Activated CD4-positive, alpha-beta T cell treated with anti-CD3 and anti-CD28 coated beads, Interleukin-2, amount 50 U/mL, for 24 hours (primary cell): Measurements from ENCODE around the gene ZNG1F.
"Not testable (repeated sequence)": the region's sequence is repeated elsewhere in the genome, so short reads cannot be mapped to it uniquely, and the experiment has no call there.

Source experiments
- DNase-seq, 2 donors: peaks; one replicate each; pipeline ENCODE4 v3.0.0-alpha.2; 2020; ENCODE audit warnings: low read depth in 1 of 2, low spot score in 1 of 2

ZNG1F gene

GRCh38 chr9:41189217-41189616 lies at the start of gene ZNG1F:
ZNG1F (minus strand) TSS chr9:41189317; CDS start chr9:41189258, 59 bp downstream.
- not testable (repeated sequence) for DNase-seq

DNA sequence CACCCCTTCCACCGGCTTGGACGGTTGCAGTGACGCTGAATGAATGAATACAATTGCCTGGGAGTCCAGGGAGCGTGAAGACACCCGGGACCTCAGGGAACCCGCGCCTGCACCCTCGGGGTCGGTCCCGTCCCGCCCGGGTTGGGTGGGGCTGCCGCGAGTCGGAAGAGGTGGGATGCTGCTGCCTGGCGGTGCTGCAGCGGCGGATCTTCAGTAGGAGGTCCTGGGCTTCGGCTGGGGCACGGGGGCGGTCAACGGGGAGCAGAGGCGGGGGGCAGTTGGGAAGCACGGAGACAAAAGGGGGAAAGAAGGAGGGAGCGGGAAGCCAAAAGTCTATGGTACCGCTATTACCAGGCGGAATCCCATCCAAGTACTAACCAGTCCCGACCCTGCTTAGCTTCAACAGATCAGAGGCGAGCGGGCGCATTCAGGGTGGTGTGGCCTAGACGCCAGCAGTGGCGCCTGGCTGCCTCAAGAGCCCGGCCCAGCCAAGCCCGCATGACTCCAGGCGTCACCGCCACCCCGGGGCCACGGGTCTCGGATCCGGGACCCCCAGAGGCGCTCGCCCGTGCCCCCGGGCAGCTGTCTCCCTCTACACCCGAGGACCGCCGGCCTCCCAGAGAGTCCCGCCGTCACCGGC lies 48.1 kb upstream of the ZNG1F start:
- DNase-seq: peak in 1 of 2 donors; percentile 20

DNA sequence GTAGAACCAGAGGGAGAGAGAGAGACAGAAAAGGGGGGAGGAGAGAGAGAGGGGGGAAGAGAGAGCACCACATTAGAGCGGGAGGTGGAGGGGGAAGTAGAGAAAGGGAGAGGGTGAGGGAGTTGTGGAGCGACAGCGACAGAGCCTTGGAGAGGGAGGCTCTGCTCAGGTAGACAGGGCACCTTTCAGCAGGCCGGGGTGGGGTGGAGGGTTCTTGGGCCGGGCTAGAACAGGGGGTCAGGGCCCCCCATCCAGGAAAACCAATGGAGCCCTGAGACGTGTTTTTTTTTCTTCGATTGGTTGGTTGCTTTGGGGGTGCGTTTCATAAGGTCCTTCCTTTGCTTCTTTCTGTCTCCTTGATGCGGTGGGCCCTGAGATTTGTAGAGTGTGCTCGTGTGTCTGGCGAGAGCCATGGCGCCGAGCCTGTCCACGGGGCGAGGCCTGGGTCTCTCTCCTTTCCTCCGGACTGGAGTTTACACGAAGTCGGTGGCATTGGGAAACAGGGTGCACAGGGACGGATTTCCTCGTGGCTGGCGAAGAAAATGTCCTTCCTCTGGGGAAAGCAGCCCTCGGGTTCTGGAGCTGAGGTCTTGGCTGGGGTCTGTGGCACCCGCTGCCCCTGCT lies 47.5 kb upstream of the ZNG1F start:
- not testable (repeated sequence) for DNase-seq

DNA sequence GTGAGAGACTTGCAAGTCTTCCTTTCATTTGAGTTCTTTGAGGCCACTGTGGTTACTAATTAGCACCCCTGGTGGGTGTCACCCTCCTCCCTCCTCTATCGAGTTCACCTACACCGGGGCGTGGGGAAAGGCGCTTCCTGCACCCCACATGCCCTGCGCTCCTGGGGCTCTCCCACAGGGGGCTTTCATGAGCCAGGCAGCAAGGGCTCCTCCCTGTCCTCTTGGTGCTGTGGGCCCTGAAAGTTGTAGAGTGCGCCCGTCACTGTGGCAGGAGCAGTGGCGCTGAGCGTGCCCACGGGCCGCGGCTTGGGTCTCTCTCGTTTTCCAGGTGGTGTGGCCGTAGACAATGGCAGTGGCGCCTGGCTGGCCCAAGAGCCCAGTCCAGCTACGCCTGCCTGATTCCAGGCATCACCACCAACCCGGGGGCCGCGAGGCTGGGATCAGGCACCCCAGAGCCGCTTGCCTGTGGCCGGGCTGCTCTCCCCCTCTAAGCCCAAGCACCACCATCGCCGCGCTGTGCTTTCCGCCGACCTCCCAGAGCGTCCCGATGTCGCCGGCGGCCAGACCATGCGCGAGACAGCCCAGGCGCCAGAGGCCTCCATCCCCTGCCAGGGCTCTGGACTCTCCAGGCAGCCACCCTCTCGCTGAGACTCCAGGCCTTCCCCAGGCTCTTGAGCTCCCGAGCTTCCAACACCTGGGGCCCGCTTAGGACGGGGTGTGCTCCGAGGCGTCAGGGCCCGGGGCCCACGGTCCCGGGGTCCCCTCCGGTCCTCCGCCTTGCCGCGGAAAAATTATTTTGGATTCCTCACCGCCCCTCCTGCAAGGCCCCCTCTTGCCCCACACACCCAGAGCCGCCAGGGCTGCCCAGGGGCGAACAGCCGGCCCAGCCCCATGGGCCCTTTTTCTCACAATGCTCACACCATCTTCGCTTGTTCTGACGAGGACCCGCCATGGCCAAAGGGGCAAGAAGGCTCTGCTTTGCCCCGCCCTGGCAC lies 46.0 kb upstream of the ZNG1F start:
- not testable (repeated sequence) for DNase-seq

GRCh38 chr9:41234221-41234620 lies 45.1 kb upstream of the ZNG1F start:
- DNase-seq: not testable (repeated sequence)

DNA sequence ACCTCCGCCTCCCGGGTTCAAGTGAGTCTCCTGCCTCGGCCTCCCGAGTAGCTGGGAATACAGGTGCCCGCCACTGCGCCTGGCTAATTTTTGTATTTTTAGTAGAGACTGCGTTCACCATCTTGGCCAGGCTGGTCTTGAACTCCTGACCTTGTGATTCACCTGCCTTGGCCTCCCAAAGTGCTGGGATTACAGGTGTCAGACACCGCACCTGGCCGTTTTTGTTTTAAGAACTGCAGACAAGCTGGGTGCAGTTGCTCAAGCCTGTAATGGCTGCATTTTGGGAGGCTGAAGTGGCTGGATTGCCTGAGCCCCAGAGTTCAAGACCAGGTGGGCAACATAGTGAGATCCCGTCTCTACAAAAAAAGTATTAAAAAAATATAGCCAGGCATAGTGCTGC lies 43.2 kb upstream of the ZNG1F start:
- DNase-seq: not testable (repeated sequence)

GRCh38 chr9:41230418-41230817 lies 41.3 kb upstream of the ZNG1F start:
- not testable (repeated sequence) for DNase-seq

GRCh38 chr9:41229408-41230401 lies 40.6 kb upstream of the ZNG1F start:
- no peak for DNase-seq

GRCh38 chr9:41219831-41220230 lies 30.7 kb upstream of the ZNG1F start:
- not testable (repeated sequence) for DNase-seq

DNA sequence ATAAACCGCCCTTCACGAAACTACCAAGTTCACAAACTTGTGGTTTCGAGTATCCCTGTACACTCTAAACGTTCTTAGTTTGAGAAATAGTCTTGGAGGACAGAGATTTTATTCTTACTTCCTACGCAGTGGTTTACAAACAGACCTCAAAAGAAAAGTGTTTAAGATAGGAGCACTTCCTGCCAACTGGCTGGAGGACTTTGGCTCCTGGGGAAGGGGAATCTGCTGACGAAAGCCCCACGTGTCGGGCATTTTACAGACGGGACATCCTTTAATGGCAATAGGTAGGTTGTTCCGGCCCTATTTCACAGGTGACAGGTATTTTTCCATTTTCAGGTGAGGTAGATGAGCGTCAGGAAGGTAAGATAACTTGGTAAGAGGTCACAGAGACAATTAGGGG lies 678 bp downstream of the ZNG1F start:
- not testable (repeated sequence) for DNase-seq

DNA sequence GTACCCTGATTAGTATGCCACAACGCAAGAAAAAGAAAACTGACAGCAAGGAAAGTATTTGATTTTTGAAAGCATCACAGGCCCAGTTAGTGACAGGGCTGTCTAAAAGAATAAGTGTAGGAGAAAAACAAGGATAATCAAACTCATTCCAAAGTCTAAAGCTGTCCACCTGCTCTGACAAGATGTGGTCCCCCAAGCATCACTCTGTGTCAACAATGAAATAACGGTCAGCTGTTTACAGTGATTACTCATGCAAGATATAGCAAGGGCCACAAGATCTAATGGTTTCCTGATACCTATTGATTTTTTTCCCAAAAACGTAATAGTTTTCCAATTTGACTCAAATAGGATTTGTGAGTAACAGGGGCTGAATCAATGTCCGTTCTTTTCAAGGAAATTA lies 14.1 kb downstream of the ZNG1F start:
- not testable (repeated sequence) for DNase-seq

GRCh38 chr9:41150116-41150515 lies 39.0 kb downstream of the ZNG1F start:
- DNase-seq: not testable (repeated sequence)

DNA sequence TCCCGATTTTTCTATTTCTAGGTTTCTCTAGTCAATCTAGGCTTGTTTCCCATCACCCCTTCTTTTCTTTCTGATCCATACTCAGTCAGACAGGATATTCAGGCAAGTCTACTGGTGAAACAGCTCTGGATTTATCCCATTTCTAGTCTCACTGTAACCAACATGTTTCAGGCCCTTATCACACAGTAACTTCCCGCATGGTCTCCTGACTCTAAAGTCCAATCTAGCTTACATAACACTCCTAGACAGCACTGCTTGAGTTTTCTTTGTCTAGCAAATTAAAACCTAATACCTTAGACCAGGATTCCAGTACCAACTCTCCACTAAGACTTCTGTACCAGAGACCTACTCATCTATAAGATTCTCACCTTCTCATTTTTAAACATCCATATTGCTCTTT lies 47.2 kb downstream of the ZNG1F start:
- DNase-seq: not testable (repeated sequence)

DNA sequence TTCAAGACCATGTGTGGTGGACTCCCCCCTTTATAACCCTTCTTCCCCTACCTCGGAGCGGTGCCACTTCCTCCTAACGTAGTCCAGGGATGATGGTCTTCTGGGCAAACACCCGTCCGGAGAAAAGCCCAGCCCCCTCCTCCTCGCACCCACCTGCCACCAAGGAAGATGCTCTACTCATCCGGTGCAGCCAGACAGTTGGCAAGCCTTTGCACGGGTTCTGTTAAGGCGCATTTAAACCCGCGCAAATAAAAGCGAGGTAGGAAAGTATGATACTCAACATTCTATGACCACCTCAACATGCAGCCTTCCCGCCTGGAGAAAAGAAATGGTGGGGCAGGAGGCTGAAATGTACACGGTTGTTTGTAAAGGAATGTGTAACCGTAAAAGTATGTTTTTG lies 60.5 kb downstream of the ZNG1F start, which contains the start of gene FOXD4L6:
Gene FOXD4L6, minus strand, starts transcription at position 101 of the 400 bp plus-strand sequence. CDS start 298 bp downstream, outside the sequence.
- not testable (repeated sequence) for DNase-seq

DNA sequence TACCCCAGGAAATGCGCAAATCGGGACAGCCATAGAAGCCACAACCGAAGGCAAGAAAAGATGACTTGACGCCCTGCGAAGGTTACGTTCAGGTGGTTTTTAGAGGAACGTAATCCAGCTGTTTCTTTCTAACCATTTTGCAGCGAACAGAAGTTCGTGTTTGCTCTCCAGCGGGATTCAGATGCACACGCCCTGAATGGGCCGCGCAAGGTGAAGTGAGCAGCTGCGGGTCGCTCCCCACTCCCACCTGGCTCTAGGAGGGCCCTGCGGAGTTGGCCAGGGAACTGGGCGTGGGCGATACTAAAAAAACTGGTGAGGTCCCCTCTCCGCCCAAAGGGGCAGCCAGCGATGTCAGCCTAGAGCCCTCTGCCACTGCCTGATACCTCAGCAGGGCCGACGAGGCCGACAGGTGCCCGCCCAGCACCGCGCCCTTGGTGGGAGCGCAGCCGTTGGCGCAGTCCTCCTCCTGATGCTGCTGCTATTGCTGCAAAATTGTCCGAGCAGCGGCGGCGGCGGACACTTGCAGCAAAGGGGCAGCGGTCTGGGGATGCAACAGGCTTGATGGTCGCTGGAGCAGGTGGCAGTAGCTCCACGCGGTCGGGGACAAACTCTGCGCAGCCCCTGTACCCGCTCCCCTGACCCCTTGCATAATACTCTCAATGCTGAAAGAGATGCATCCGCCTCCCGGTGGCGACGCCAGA lies 62.2 kb downstream of the ZNG1F start:
- not testable (repeated sequence) for DNase-seq

GRCh38 chr9:41125936-41126335 lies 63.2 kb downstream of the ZNG1F start:
- DNase-seq: not testable (repeated sequence)

- DNase-seq: not testable (repeated sequence)
Observed at GRCh38 chr9:41125109-41125658, 63.9 kb downstream of the ZNG1F start.

GRCh38 chr9:41124250-41125108 lies 64.6 kb downstream of the ZNG1F start:
- not testable (repeated sequence) for DNase-seq
